GM11168 (cell line): ENCODE data around the gene LGI2.
"Not testable (repeated sequence)": the region's sequence is repeated elsewhere in the genome, so short reads cannot be mapped to it uniquely, and the experiment has no call there.

ENCODE experiments used
- in situ Hi-C: fragments of 300-500 bp; cut with MboI; formaldehyde crosslinking; loops from one replicate; pipeline ENCODE4 v1.12.0; 2022; ENCODE audit warnings: low sequenced_read_pairs; ENCODE audit not compliant: unreplicated experiment

Gene LGI2

GRCh38 chr4:25051534-25051933, 20.8 kb upstream of the LGI2 start:
- in situ Hi-C loops: no loop called here

- in situ Hi-C loops: no loop called here
Observed at GRCh38 chr4:25050370-25051078, 19.8 kb upstream of the LGI2 start.

GRCh38 chr4:25043548-25043947, 12.8 kb upstream of the LGI2 start:
- in situ Hi-C loops: no loop called here

- in situ Hi-C loops: no loop called here
Observed at GRCh38 chr4:25033526-25033925, 2.8 kb upstream of the LGI2 start.

- in situ Hi-C loops: no loop called here
Observed at GRCh38 chr4:25032126-25032525, 1.4 kb upstream of the LGI2 start.

GRCh38 chr4:25031077-25031621, 403 bp upstream of the LGI2 start:
- in situ Hi-C loops: no loop called here

- in situ Hi-C loops: no loop called here
Observed at GRCh38 chr4:25029479-25030276, 1.1 kb downstream of the LGI2 start.

- in situ Hi-C loops: no loop called here
Observed at GRCh38 chr4:25028851-25029250, 1.9 kb downstream of the LGI2 start.

GRCh38 chr4:25022766-25023165, 8.0 kb downstream of the LGI2 start:
- in situ Hi-C loops: no loop called here

GRCh38 chr4:25021216-25021615, 9.5 kb downstream of the LGI2 start:
- in situ Hi-C loops: no loop called here

- in situ Hi-C loops: no loop called here
Observed at GRCh38 chr4:25020236-25020635, 10.5 kb downstream of the LGI2 start.

- in situ Hi-C loops: no loop called here
Observed at GRCh38 chr4:25019501-25019900, 11.2 kb downstream of the LGI2 start.

GRCh38 chr4:25015012-25015411, 15.7 kb downstream of the LGI2 start:
- in situ Hi-C loops: no loop called here

- in situ Hi-C loops: not testable (repeated sequence)
Observed at GRCh38 chr4:25014662-25014983, 16.1 kb downstream of the LGI2 start.

- in situ Hi-C loops: no loop called here
Observed at GRCh38 chr4:25013756-25014661, 16.7 kb downstream of the LGI2 start.

GRCh38 chr4:25012655-25013054, 18.1 kb downstream of the LGI2 start:
- in situ Hi-C loops: no loop called here

- in situ Hi-C loops: no loop called here
Observed at GRCh38 chr4:25011135-25011866, 19.4 kb downstream of the LGI2 start.

GRCh38 chr4:25007598-25007997, 23.1 kb downstream of the LGI2 start:
- in situ Hi-C loops: no loop called here

GRCh38 chr4:25002681-25003080, 28.1 kb downstream of the LGI2 start:
- in situ Hi-C loops: no loop called here

GRCh38 chr4:25001509-25001908, 29.2 kb downstream of the LGI2 start:
- in situ Hi-C loops: no loop called here
